ENCODE results near the gene DIP2A.

The DIP2A gene

DNA sequence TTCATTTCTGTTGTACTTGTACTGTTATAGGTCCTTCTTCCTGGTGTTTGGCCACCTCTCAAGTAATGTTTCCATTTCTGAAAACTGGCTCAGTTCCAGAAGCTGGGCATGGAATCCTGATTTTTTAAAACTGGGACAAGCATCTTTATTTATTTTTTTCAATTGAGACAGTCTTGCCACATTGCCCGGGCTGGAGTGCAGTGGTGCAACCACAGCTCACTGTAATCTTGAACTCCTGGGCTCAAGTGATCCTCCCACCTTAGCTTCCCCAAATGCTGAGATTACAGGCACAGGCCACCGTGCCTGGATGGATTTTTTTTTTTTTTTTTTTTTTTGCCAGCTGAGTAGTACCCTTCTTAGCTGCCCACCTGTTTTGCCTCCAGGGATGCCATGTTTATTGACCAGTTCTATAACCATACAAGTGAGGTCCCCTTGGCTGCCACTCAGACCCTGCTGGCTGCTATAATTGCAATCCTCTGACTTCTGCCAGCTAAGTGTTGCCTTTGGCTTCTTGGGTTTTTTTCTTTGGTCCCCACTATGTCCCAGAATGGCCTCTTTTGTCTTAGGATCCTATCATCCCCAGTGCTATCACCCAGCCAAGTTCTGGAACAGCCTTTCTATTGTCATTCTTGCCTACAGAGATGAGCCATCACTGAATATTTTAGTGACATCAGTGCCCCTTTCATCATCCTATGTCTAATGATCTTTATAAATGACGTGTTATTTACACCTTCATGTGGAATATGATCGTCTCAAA is 3.9 kb upstream of the DIP2A start:
- TF ChIP-seq ZFX (IDR thresholded peaks at IDR 0.05) (no peak), CTCF (conservative IDR thresholded peaks at IDR 0.05) (no peak)
- no peak overlapping the region for H3K27ac ChIP-seq

GRCh38 chr21:46455575-46456385 is 2.9 kb upstream of the DIP2A start:
- no peak overlapping the region for H3K27ac ChIP-seq

GRCh38 chr21:46456750-46457149 is 1.9 kb upstream of the DIP2A start:
- peak overlapping the region; percentile 99 for H3K27ac ChIP-seq
- TF ChIP-seq CTCF (conservative IDR thresholded peaks at IDR 0.05) (no peak), ZFX (IDR thresholded peaks at IDR 0.05) (no peak)

More at GRCh38 chr21:46455575-46456385, 2.9 kb upstream of the DIP2A start:
- no peak for TF ChIP-seq ZFX (IDR thresholded peaks at IDR 0.05)
- no peak for TF ChIP-seq CTCF (conservative IDR thresholded peaks at IDR 0.05)

DNA sequence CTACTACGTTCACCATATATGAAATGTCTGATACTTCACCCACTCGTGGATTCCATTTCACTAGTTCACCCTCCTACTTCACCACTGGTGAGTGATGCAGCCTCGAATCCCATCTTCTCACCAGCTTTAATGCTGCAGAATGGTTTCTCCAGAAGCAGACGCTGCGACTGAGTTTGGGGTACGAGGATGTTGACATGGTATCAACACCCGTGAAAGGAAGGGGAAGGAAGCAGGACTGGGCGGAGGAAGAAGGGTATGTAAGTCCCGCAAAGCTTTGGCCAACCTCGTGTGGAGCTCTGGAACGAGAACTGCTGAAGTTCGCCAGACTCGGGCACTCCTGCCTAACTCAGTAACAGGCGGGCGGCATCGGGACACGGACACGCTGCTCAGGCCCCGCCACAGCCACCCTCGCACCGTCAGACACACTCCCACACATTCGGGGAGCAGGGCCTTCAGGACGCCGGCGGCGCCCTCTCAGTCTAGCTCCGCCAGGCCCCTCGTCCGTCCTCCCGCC is 833 bp upstream of the DIP2A start:
- peak overlapping the region; percentile 99 for H3K27ac ChIP-seq
- TF ChIP-seq CTCF (conservative IDR thresholded peaks at IDR 0.05) (no peak), ZFX (IDR thresholded peaks at IDR 0.05) (no peak)

DNA sequence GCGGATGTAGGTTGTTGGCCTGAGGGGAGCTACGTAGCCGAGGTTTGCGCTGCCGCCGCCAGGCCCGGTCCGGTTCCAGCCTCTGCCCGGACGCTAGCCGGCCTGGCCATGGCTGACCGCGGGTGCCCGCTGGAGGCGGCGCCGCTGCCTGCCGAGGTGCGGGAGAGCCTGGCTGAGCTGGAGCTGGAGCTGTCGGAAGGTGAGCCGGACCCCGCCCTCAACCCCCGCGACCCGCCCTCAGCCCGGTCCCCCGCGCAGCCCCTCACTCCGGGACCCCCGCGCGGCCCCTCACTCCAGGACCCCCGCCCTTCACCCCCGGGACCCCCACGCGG is 299 bp downstream of the DIP2A start:
- TF ChIP-seq ZFX (IDR thresholded peaks at IDR 0.05) (no peak), CTCF (conservative IDR thresholded peaks at IDR 0.05) (no peak)

DNA sequence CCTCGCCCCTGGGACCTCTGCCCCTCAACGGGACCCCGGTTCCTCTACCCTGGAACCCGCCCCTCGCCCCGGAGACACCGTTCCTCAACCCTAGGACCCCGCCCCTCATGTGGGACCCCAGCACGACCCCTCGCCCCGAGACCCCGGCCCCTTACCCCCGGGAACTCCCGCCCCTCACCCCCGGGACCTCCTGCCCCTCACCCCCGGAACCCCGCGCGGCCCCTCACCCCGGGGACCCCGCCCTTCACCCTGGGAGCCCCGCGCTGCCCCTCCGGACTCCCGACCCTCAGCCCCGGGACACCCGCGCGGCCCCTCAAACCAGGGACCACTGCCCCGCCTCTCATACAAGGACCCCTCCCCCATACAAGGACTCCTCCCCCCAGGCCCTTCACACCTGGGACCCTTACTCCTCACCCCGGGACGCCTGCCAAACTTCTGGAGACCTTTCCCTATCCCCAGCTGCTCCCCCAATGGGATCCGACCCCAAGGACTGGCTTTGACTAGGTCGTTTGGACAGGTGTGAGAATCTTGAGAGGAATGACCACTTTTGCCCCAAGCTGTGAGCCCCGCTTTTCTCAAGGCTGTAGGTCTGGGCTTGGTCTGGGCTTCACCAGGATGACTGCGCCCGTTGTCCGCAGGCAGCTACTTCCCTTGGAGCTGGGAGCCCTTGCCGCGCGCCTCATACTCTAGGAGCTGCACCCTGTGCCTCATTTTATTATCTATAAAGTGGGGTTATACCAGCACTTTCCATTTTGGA is 843 bp downstream of the DIP2A start:
- TF ChIP-seq ZFX (IDR thresholded peaks at IDR 0.05) (no peak), CTCF (conservative IDR thresholded peaks at IDR 0.05) (no peak)
- H3K27ac ChIP-seq, result peak overlapping the region; percentile 99

More for the DNA sequence above, 299 bp downstream of the DIP2A start:
- peak overlapping the region; percentile 99 for H3K27ac ChIP-seq

All from C4-2B (cell line).